Liver (tissue), 9 donors: Measurements from ENCODE around the gene NUDT21. TPM values are rescaled to one million over a fixed set of nuclear protein-coding genes. Genes with fewer than 3 reads are reported as not detected.
"Not testable (repeated sequence)": the region's sequence is repeated elsewhere in the genome, so short reads cannot be mapped to it uniquely, and the experiment has no call there.

Experiments used
- DNase-seq: peaks from one replicate; pipeline ENCODE4 v3.0.0-alpha.2; 2017; ENCODE audit warnings: low spot score
- H3K27ac ChIP-seq, 2 donors: one replicate each; pipeline ENCODE4 v1.7.0; 2013; ENCODE audit warnings: inconsistent platforms in 2 of 2, low read length in 2 of 2, control low read depth in 1 of 2, low read depth in 1 of 2, mild to moderate bottlenecking in 1 of 2
- H3K27me3 ChIP-seq, 4 donors: one replicate each; pipeline versions ENCODE4 v1.6.1 to v1.7.0; 2013; ENCODE audit warnings: low read length in 3 of 4, inconsistent platforms in 1 of 4, mild to moderate bottlenecking in 1 of 4, moderate library complexity in 1 of 4; ENCODE audit not compliant: control insufficient read depth in 4 of 4, insufficient read depth in 4 of 4
- H3K36me3 ChIP-seq, 4 donors: one replicate each; pipeline versions ENCODE4 v1.6.1 to v1.7.0; 2013; ENCODE audit warnings: low read length in 3 of 4, mild to moderate bottlenecking in 3 of 4, low read depth in 1 of 4, moderate library complexity in 1 of 4; ENCODE audit not compliant: control insufficient read depth in 4 of 4, insufficient read depth in 3 of 4
- H3K4me1 ChIP-seq, 4 donors: one replicate each; pipeline versions ENCODE4 v1.6.1 to v1.7.0; 2013; ENCODE audit warnings: low read length in 3 of 4, mild to moderate bottlenecking in 3 of 4, moderate library complexity in 1 of 4; ENCODE audit not compliant: control insufficient read depth in 4 of 4, insufficient read depth in 4 of 4
- H3K4me3 ChIP-seq, 3 donors: one replicate each; pipeline versions ENCODE4 v1.6.1 to v1.7.0; 2013; ENCODE audit warnings: low read length in 3 of 3, control low read depth in 1 of 3, low read depth in 1 of 3, mild to moderate bottlenecking in 1 of 3
- H3K9ac ChIP-seq, 2 donors: one replicate each; pipeline ENCODE4 v1.7.0; 2013; ENCODE audit warnings: low read length in 2 of 2, mild to moderate bottlenecking in 2 of 2, moderate library complexity in 2 of 2, control low read depth in 1 of 2, low read depth in 1 of 2
- H3K9me3 ChIP-seq, 4 donors: one replicate each; pipeline versions ENCODE4 v1.6.1 to v1.7.0; 2013; ENCODE audit warnings: low read length in 3 of 4; ENCODE audit not compliant: control insufficient read depth in 4 of 4
- ATF3 ChIP-seq: IDR thresholded peaks from 2 replicates; pipeline ENCODE4 v1.6.1; 2016; ENCODE audit warnings: antibody characterized with exemption
- CTCF ChIP-seq: fragments of 150-350 bp; IDR thresholded peaks from 2 replicates; pipeline ENCODE4 v1.5.1; 2017; ENCODE audit warnings: improper control_type of control experiment, low read depth, low read length; ENCODE audit not compliant: missing input control
- EGR1 ChIP-seq, 2 donors: IDR thresholded peaks; 2 replicates each; pipeline ENCODE4 v1.6.1; 2016 to 2018; ENCODE audit warnings: antibody characterized with exemption in 2 of 2, low read depth in 2 of 2
- FOXA2 ChIP-seq: IDR thresholded peaks from 2 replicates; pipeline ENCODE4 v1.6.1; 2016; ENCODE audit warnings: antibody characterized with exemption
- GABPA ChIP-seq, 2 donors: IDR thresholded peaks in 1 of 2; conservative IDR thresholded peaks in 1 of 2; 2 replicates each; pipeline ENCODE4 v1.6.1; 2016; ENCODE audit warnings: antibody characterized with exemption in 2 of 2, mild to moderate bottlenecking in 1 of 2, moderate library complexity in 1 of 2
- HNF4A ChIP-seq, 2 donors: conservative IDR thresholded peaks; 2 replicates each; pipeline ENCODE4 v1.6.1; 2016; ENCODE audit warnings: antibody characterized with exemption in 2 of 2, mild to moderate bottlenecking in 2 of 2
- HNF4G ChIP-seq: IDR thresholded peaks from 2 replicates; pipeline ENCODE4 v1.6.1; 2016; ENCODE audit warnings: antibody characterized with exemption
- NR2F2 ChIP-seq: IDR thresholded peaks from 2 replicates; pipeline ENCODE4 v1.6.1; 2016; ENCODE audit warnings: antibody characterized with exemption
- RAD21 ChIP-seq, 2 donors: IDR thresholded peaks; 2 replicates each; pipeline ENCODE4 v1.6.1; 2016; ENCODE audit warnings: antibody characterized with exemption in 2 of 2, mild to moderate bottlenecking in 2 of 2
- SP1 ChIP-seq: IDR thresholded peaks from 2 replicates; pipeline ENCODE4 v1.6.1; 2018; ENCODE audit warnings: antibody characterized with exemption, mild to moderate bottlenecking
- YY1 ChIP-seq: IDR thresholded peaks from 2 replicates; pipeline ENCODE4 v1.6.1; 2016; ENCODE audit warnings: antibody characterized with exemption, mild to moderate bottlenecking
- ZBTB33 ChIP-seq: IDR thresholded peaks from 2 replicates; pipeline ENCODE4 v1.6.1; 2016; ENCODE audit warnings: antibody characterized with exemption
- WGBS: extraction: QIAGEN DNeasy Blood & Tissue Kit; methylation state at CpG from one replicate; pipeline ENCODE4 v1.1.7; 2013; 5-methylcytosine and 5-hydroxymethylcytosine counted together
- polyA plus RNA-seq, 2 donors: library from polyadenylated mRNA; stranded (reverse) in 1 of 2; unstranded in 1 of 2; fragments of 200-250 nt in 1 of 2; fragments of >200 nt in 1 of 2; fragmentation: Nextera tagmentation in 1 of 2; extraction: Ambion mirVana in 1 of 2; gene quantifications; one replicate each; pipeline versions ENCODE4 v1.2.1 to v1.2.3, GENCODE V29; 2013 to 2015
- total RNA-seq, 2 donors: library from RNA; depleted of rRNA; stranded (reverse); fragments of >200 nt; gene quantifications; one replicate each; pipeline ENCODE4 v1.2.3, GENCODE V29; 2014
- TF ChIP-seq, protein P1 (sequence below): IDR thresholded peaks from 2 replicates; pipeline ENCODE4 v1.6.1; 2016; ENCODE audit warnings: antibody characterized with exemption
- donor health status: healthy.
- donor health status: healthy.
- donor health status: healthy.
- donor health status: healthy.
- donor health status: healthy.

The NUDT21 gene
- total and polyA plus RNA-seq, 4 donors = 19.3 to 43.9 (median 27.2) TPM

GRCh38 chr16:56491657-56492261 lies 40.6 kb upstream of the NUDT21 start:
- no peaks in the 10 kb centered on the region for H3K4me1 ChIP-seq
- 95% methylated on average over 4 of the region's 4 CpGs for WGBS

DNA sequence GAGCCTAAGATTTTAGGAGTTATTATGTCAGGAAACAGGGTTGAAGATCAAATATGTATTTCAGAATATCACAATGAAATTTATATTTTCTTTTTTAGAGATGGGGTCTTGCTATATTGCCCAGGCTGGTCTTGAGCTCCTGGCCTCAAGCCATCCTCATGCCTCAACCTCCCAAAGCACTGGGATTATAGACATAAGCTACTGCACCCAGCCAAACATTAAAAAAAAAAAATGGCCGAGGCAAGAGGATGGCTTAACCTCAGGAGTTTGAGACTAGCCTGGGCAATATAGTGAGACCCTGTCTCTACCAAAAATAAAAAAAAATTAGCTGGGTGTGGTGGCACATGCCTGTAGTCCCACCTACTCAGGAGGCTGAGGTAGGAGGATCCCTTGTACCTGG lies 37.7 kb upstream of the NUDT21 start:
- H3K9ac ChIP-seq, H3K9me3 ChIP-seq, H3K4me3 ChIP-seq, H3K27ac ChIP-seq, H3K27me3 ChIP-seq, H3K4me1 ChIP-seq, DNase-seq: not testable (repeated sequence)
- peaks cover 1 to 10% (median 7%) of the 10 kb centered on the region in 4 donors for H3K36me3 ChIP-seq
- 90% methylated on average over 1 of the region's 1 CpG for WGBS

More at GRCh38 chr16:56491657-56492261, 40.6 kb upstream of the NUDT21 start:
- Histone ChIP-seq H3K4me3 (no peak overlapping the region), H3K27ac (no peak overlapping the region), H3K27me3 (no peaks in the 10 kb centered on the region), H3K9ac (no peak overlapping the region), H3K9me3 (no peaks in the 10 kb centered on the region), H3K36me3 (peaks cover 1 to 11% (median 5%) of the 10 kb centered on the region in 4 donors)
- DNase-seq = no peak
- TF ChIP-seq NR2F2 (no peak), ZBTB33 (no peak), FOXA2 (no peak), EGR1 (IDR thresholded peaks at IDR 0.05; ENCODE audit: low read depth in 2 of 2) (no peak), CTCF (no peak), GABPA (IDR thresholded peaks at IDR 0.05 in 1 of 2, conservative IDR thresholded peaks at IDR 0.05 in 1 of 2) (no peak), SP1 (no peak), YY1 (no peak), HNF4A (conservative IDR thresholded peaks at IDR 0.05) (no peak)
- TF ChIP-seq, protein P1, sequence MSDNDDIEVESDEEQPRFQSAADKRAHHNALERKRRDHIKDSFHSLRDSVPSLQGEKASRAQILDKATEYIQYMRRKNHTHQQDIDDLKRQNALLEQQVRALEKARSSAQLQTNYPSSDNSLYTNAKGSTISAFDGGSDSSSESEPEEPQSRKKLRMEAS = no peak

DNA sequence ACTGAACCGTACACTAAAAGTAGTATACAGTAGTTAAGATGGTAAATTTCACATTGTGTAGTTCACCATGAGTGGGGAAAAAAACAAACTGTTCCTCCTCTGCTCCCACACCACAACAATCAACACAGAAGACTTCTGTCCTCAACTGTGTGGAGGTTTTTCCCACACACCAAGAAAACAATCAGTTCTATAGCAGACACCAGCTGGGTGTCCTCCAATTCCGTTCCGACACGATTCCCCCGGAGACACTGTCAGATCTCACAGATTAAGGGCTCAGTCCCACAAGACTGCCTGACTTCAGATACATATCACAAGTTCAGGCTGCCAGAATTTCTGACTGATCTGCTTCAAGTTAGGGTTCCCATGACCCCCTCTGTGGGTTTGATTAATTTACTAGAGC lies 36.9 kb upstream of the NUDT21 start:
- no peak for DNase-seq
- no peaks in the 10 kb centered on the region for H3K4me1 ChIP-seq
- no peaks in the 10 kb centered on the region for H3K9me3 ChIP-seq
- H3K27me3 ChIP-seq = no peaks in the 10 kb centered on the region
- H3K27ac ChIP-seq = no peak overlapping the region
- H3K36me3 ChIP-seq = peaks cover 1 to 10% (median 7%) of the 10 kb centered on the region in 4 donors
- no peak overlapping the region for H3K9ac ChIP-seq
- 85% methylated on average over 5 of the region's 5 CpGs for WGBS
- no peak for TF ChIP-seq EGR1 (IDR thresholded peaks at IDR 0.05; ENCODE audit: low read depth in 2 of 2)
- no peak for TF ChIP-seq HNF4G
- TF ChIP-seq RAD21 (IDR thresholded peaks at IDR 0.05) = no peak
- no peak for TF ChIP-seq ATF3
- TF ChIP-seq, protein P1 = no peak
- TF ChIP-seq ZBTB33 = no peak
- H3K4me3 ChIP-seq = no peak overlapping the region
